HG03060 (cell line): Measurements from ENCODE around the gene ANKRD63.

ENCODE experiments used
- ATAC-seq: cut with Tn5 transposase; IDR thresholded peaks from one replicate; pipeline ENCODE4 v1.9.1; 2021; ENCODE audit warnings: low read depth, moderate number of reproducible peaks; ENCODE audit not compliant: unreplicated experiment

Gene ANKRD63

GRCh38 chr15:40282869-40283614 is at the start of gene ANKRD63:
Gene ANKRD63 (minus strand): TSS chr15:40283064. CDS start chr15:40282586, 478 bp downstream.
- ATAC-seq: no peak

- no peak for ATAC-seq
Observed at GRCh38 chr15:40332113-40332781, 49.4 kb upstream of the ANKRD63 start.

GRCh38 chr15:40331637-40332036 is 48.8 kb upstream of the ANKRD63 start:
- ATAC-seq: no peak

- no peak for ATAC-seq
Observed at GRCh38 chr15:40331026-40331425, 48.2 kb upstream of the ANKRD63 start.

GRCh38 chr15:40330368-40330836 is 47.5 kb upstream of the ANKRD63 start:
- ATAC-seq: no peak

- ATAC-seq: no peak
Observed at GRCh38 chr15:40329804-40330203, 46.9 kb upstream of the ANKRD63 start.

GRCh38 chr15:40328751-40329150 is 45.9 kb upstream of the ANKRD63 start:
- ATAC-seq: no peak

GRCh38 chr15:40328176-40328575 is 45.3 kb upstream of the ANKRD63 start:
- ATAC-seq: no peak

- no peak for ATAC-seq
Observed at GRCh38 chr15:40327457-40327856, 44.6 kb upstream of the ANKRD63 start.

- ATAC-seq: no peak
Observed at GRCh38 chr15:40325700-40326099, 42.8 kb upstream of the ANKRD63 start.

GRCh38 chr15:40325188-40325587 is 42.3 kb upstream of the ANKRD63 start:
- ATAC-seq: no peak

- ATAC-seq: no peak
Observed at GRCh38 chr15:40323953-40324937, 41.4 kb upstream of the ANKRD63 start.

GRCh38 chr15:40323239-40323952 is 40.5 kb upstream of the ANKRD63 start, which contains the start of gene INAFM2:
Gene INAFM2 (plus strand): TSS chr15:40323692. CDS start chr15:40324056, 364 bp downstream.
- peak; percentile 73 for ATAC-seq

- no peak for ATAC-seq
Observed at GRCh38 chr15:40322531-40323238, 39.8 kb upstream of the ANKRD63 start.

GRCh38 chr15:40320931-40321371 is 38.1 kb upstream of the ANKRD63 start:
- no peak for ATAC-seq

- ATAC-seq: no peak
Observed at GRCh38 chr15:40320409-40320808, 37.5 kb upstream of the ANKRD63 start.

- no peak for ATAC-seq
Observed at GRCh38 chr15:40317580-40317979, 34.7 kb upstream of the ANKRD63 start.

- ATAC-seq: no peak
Observed at GRCh38 chr15:40316931-40317330, 34.1 kb upstream of the ANKRD63 start.

- ATAC-seq: no peak
Observed at GRCh38 chr15:40314723-40315276, 31.9 kb upstream of the ANKRD63 start.
